Measurements from ENCODE around the gene IGLL5.
"Not testable (repeated sequence)": the region's sequence is repeated elsewhere in the genome, so short reads cannot be mapped to it uniquely, and the experiment has no call there.

The IGLL5 gene

GRCh38 chr22:22884010-22884887 lies 3.4 kb upstream of the IGLL5 start:
- DNase-seq (ENCODE audit: low spot score), result peak; percentile 37

DNA sequence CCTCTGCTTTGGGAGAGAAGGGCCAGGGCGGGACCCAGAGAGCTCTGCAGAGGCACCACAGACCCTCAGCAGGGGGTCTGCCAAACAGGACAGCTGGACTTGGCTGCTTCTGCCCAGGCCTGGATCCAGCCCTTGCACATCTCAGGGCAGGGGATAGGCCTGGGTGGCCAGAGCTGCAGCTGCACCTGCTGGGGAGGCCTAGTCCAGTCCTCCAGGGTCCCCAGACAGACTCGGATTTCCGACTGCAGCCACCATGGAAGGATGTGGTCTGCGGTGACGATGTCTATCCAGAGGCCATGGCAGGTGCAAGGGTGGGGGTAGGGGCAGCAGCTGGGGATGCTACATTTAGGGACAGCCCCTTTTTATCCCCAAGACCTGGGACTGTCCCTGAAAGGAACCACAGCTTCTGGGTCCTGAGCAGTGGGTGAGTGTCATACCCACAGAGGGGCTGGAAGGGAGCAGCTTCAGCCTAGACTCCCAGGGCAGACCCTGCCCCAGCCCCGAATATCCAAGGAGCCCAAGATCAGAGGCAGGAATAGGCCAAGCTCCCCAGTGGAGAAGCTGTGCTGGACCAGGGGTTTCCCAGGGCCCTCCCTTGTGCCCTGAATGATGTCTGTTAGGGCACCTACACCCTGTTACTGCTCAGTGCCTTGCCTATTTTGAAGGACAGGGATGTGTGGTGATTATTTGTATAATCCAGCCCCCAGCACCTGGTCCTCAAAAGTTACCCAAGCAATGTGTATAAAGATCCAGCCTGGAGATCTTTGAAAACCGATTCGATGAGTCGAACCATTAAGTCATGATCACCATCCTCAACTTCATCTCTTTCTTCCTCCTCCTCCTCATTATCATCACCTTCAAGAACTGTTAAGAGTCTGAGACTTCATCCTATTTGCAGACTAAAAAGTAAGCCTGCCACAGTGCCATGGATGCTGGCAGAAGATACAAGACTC lies 2.5 kb upstream of the IGLL5 start:
- no peak for DNase-seq (ENCODE audit: low spot score)

- DNase-seq (ENCODE audit: low spot score), result no peak
These were observed 1.1 kb upstream of the IGLL5 start for GRCh38 chr22:22886546-22886945.

- DNase-seq (ENCODE audit: low spot score), result no peak
These were observed 1.1 kb downstream of the IGLL5 start for GRCh38 chr22:22888571-22889353.

DNA sequence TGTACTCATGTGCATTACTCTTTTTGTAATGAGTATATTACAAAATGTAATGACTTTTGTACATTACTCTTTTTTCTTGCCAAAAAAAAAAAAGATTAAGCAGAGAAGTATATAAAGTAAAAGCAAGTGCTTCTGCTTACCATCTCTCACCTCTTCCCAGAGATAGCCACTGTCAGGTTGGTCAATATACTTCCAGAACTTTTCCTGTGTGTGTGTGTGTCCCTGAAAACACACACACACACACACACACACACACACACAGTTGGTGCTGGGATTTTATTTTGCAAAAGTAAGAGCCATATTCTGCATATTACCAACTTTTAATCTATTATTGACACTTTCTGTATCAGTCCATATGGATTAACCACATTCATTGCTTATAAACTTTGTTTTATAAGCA lies 2.5 kb downstream of the IGLL5 start:
- no peak for DNase-seq (ENCODE audit: low spot score)

DNA sequence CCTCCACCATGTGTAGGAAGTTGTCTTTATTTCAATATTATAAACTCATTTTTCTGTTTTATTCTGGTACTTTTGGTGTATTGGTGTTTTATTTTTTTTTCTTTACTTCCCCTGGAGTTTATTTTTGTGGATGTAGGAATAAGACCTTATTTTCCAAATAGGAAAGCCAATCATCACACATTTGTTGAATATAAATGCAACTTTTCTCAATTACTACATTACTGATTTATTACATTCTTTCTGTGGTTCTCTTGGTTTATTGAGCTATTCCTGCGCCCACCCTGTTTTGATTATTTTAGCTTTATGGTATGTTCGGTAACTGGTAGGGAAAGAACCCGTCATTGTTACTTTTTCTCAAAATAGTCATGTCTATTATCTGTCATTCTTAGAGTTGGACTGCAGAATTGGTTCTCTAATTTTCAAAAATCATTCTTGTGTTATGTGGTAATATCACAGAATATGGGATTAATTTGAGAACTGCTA lies 3.6 kb downstream of the IGLL5 start:
- no peak for DNase-seq (ENCODE audit: low spot score)

GRCh38 chr22:22892096-22893052 lies 4.8 kb downstream of the IGLL5 start:
- no peak for DNase-seq (ENCODE audit: low spot score)

DNA sequence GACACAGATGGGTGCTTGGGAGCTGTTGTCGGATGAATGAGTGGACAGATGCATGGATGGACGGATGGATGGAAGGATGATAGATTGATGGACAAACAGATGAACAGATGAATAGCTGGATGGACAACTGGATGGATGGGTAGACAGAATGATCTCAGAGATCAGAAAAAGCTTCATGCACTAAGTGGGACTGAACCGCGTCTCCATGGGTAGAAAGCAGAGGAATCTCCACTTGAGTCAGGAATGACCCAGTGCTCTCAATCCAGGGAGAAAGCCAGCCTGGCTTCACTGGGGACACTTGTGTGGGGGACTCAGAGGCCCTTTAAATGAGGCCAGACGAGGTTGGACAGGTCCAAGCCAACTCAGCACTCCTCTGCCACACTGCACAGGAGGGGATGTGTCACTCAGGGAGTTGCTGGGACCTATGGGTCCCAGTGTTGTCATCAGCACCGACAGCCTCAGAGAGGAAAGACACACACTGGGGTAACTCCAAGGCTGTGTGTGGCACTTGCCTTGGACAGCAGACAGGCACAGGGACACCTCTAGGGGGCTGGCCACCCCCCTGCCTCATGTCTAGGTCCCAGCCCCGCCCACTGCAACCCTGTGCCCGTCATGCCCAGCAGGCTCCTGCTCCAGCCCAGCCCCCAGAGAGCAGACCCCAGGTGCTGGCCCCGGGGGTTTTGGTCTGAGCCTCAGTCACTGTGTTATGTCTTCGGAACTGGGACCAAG lies 5.6 kb downstream of the IGLL5 start:
- DNase-seq (ENCODE audit: low spot score), result no peak

- DNase-seq (ENCODE audit: low spot score), result no peak
These were observed 6.5 kb downstream of the IGLL5 start for GRCh38 chr22:22893891-22894739.

DNA sequence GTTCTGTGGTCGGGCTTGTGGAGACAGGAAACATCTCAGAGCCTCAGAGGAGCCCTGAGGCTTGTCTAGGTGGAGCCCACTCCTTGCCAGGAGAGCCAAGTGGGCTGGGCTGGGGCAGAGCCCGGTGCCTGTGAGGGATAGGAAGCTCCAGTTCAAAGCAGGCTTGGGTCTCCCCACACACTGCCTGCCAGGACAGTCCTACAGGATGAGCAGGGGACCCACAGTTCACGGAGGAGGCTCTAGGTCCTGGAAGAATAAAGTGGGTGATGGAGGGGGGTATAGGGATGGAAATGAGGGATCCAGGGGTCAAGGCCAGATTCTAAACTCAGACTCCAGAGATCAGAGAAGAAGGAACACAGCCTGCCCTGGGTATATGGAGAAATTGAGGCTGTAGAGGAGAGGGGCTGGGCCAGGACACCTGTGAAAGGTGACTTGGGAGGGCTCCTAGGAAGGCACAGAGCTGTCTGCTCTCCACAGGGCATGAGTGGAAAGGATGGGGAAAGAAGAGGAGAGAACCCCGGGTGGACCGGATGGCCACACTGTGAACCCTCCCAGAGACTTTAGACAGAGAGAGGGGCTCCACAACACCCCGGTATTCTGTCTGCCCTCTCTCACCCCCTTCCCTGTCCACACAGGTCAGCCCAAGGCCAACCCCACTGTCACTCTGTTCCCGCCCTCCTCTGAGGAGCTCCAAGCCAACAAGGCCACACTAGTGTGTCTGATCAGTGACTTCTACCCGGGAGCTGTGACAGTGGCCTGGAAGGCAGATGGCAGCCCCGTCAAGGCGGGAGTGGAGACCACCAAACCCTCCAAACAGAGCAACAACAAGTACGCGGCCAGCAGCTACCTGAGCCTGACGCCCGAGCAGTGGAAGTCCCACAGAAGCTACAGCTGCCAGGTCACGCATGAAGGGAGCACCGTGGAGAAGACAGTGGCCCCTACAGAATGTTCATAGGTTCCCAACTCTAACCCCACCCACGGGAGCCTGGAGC lies 7.4 kb downstream of the IGLL5 start:
- DNase-seq (ENCODE audit: low spot score), result no peak

- DNase-seq (ENCODE audit: low spot score), result no peak
These were observed 8.3 kb downstream of the IGLL5 start for GRCh38 chr22:22895776-22896445.

DNA sequence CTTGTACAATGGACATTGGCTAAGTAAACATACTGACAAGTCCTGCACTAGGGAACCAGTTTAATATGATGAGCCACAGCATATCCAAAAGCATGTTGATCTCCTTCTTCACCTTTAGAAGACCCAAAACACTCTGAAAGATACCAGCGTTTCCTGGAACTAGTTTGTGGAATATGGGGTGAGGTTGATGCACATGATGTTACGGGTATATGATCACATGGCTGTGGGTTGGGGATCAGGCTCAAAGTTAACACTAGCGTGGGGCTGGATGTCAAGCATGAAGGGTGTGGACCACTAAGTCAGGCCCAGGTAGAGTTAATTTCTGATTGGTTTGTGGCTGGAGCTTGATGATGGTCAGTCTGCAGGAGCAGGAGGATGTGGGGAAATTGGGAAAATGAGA lies 9.0 kb downstream of the IGLL5 start:
- no peak for DNase-seq (ENCODE audit: low spot score)

GRCh38 chr22:22897091-22897490 lies 9.5 kb downstream of the IGLL5 start:
- no peak for DNase-seq (ENCODE audit: low spot score)

GRCh38 chr22:22897947-22898346 lies 10.3 kb downstream of the IGLL5 start:
- DNase-seq (ENCODE audit: low spot score), result no peak

DNA sequence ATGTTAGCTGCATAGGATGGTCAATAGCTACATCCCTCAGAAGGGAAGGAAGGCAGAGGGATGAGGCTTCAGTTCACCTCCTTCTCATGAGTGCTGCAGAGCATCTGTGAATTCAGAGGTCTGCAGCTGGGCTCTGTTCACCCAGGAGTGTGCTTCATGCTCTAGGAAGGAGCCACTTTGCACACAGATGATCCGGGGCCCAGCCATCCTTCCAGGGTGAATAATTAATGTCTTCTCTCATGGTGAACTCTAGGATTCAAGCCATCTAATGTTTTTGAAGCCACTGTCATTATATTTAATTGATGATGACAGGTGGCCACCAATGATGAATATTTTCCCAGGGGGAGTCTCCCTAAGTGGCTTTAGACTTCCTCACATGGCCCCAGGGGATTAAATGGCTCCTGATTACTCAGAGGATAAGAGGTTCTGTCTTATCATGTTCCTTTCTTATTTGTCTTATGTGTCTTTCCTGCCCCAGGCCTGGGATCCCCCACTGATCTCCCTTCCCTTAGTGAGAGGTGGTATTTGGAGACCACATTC lies 10.9 kb downstream of the IGLL5 start:
- DNase-seq (ENCODE audit: low spot score), result not testable (repeated sequence)

DNA sequence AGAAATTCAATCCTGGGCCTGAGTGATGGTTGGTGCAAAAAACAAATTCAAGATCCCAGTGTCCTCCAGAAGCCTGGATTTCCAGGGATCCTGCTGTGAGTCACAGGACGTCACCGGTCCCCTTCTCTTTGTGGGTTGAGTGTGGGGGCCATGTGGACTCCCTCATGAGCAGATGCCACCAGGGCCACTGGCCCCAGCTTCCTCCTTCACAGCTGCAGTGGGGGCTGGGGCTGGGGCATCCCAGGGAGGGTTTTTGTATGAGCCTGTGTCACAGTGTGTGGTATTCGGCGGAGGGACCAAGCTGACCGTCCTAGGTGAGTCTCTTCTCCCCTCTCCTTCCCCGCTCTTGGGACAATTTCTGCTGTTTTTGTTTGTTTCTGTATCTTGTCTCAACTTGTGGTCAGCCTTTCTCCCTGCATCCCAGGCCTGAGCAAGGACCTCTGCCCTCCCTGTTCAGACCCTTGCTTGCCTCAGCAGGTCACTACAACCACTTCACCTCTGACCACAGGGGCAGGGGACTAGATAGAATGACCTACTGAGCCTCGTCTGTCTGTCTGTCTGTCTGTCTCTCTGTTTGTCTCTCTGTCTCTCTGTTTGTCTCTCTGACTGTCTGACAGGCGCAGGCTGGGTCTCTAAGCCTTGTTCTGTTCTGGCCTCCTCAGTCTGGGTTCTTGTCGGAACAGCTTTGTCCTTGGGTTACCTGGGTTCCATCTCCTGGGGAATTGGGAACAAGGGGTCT lies 11.9 kb downstream of the IGLL5 start:
- not testable (repeated sequence) for DNase-seq (ENCODE audit: low spot score)

Data from hematopoietic multipotent progenitor cell treated with erythropoietin and hydrocortisone succinate and interleukin-3 and kit ligand, for 17 days (in vitro differentiated cells).